ENCODE data around the gene RNU7-1. TPM values are rescaled to one million over a fixed set of nuclear protein-coding genes. Genes with fewer than 3 reads are reported as not detected.

RNU7-1 gene
- total RNA-seq, 4 donors from 2014 or later = not detected

GRCh38 chr12:6975297-6976032 lies 31.8 kb downstream of the RNU7-1 start:
- no peak overlapping the region for H3K4me3 ChIP-seq
- H3K27me3 ChIP-seq = no peaks in the 10 kb centered on the region
- H3K4me1 ChIP-seq = peaks cover 5 to 13% (median 7%) of the 10 kb centered on the region in 4 donors
- H3K27ac ChIP-seq = no peak overlapping the region
- TF ChIP-seq, protein P1, sequence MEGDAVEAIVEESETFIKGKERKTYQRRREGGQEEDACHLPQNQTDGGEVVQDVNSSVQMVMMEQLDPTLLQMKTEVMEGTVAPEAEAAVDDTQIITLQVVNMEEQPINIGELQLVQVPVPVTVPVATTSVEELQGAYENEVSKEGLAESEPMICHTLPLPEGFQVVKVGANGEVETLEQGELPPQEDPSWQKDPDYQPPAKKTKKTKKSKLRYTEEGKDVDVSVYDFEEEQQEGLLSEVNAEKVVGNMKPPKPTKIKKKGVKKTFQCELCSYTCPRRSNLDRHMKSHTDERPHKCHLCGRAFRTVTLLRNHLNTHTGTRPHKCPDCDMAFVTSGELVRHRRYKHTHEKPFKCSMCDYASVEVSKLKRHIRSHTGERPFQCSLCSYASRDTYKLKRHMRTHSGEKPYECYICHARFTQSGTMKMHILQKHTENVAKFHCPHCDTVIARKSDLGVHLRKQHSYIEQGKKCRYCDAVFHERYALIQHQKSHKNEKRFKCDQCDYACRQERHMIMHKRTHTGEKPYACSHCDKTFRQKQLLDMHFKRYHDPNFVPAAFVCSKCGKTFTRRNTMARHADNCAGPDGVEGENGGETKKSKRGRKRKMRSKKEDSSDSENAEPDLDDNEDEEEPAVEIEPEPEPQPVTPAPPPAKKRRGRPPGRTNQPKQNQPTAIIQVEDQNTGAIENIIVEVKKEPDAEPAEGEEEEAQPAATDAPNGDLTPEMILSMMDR (IDR thresholded peaks at IDR 0.05) = no peak
- no peak for TF ChIP-seq EP300 (IDR thresholded peaks at IDR 0.05; ENCODE audit: low read depth)
- no peak for TF ChIP-seq POLR2AphosphoS5 (IDR thresholded peaks at IDR 0.05)
- TF ChIP-seq POLR2A (IDR thresholded peaks at IDR 0.05) = no peak
- no peak for DNase-seq
- no peaks in the 10 kb centered on the region for H3K9me3 ChIP-seq
- H3K36me3 ChIP-seq = peaks cover 0 to 35% (median 13%) of the 10 kb centered on the region in 4 donors
- 87 to 92% methylated on average over 2 of the region's 2 CpGs for WGBS, 2 donors (ENCODE audit: low coverage in 1 of 2)
- in situ Hi-C loops (cut with MboI; ENCODE audit: low pct_ligation_motif_present in 1 of 4, low pct_unique_long_range_greater_than_20kb in 1 of 4, low sequenced_read_pairs in 3 of 4) (no loop called here), intact Hi-C loops (cut with DNase I; ENCODE audit: low total_unique reads) (no loop called here)

- intact Hi-C loops (cut with DNase I; ENCODE audit: low total_unique reads) = no loop called here
- Histone ChIP-seq H3K4me3 (no peak overlapping the region), H3K27ac (no peak overlapping the region), H3K9me3 (no peaks in the 10 kb centered on the region), H3K4me1 (no peaks in the 10 kb centered on the region), H3K36me3 (peaks cover 0 to 53% (median 22%) of the 10 kb centered on the region in 4 donors), H3K27me3 (no peaks in the 10 kb centered on the region)
- in situ Hi-C loops (cut with MboI; ENCODE audit: low pct_ligation_motif_present in 1 of 4, low pct_unique_long_range_greater_than_20kb in 1 of 4, low sequenced_read_pairs in 3 of 4) = no loop called here
- TF ChIP-seq, protein P1 (IDR thresholded peaks at IDR 0.05) = no peak
- TF ChIP-seq EP300 (IDR thresholded peaks at IDR 0.05; ENCODE audit: low read depth) (no peak), POLR2AphosphoS5 (IDR thresholded peaks at IDR 0.05) (no peak), POLR2A (IDR thresholded peaks at IDR 0.05) (no peak)
- DNase-seq = no peak
- WGBS, 2 donors (ENCODE audit: low coverage in 1 of 2) = 80 to 83% methylated on average over 1 to 10 of the region's 10 CpGs
These were observed 34.0 kb downstream of the RNU7-1 start for GRCh38 chr12:6977653-6978052.

GRCh38 chr12:6978188-6978587 lies 34.6 kb downstream of the RNU7-1 start:
- H3K36me3 ChIP-seq = peaks cover 0 to 56% (median 22%) of the 10 kb centered on the region in 4 donors
- no peak for DNase-seq
- H3K4me1 ChIP-seq = no peaks in the 10 kb centered on the region
- H3K27me3 ChIP-seq = no peaks in the 10 kb centered on the region
- H3K9me3 ChIP-seq = no peaks in the 10 kb centered on the region
- H3K27ac ChIP-seq = no peak overlapping the region
- WGBS, 2 donors (ENCODE audit: low coverage in 1 of 2) = 85 to 89% methylated on average over 6 of the region's 6 CpGs
- TF ChIP-seq, protein P1 (IDR thresholded peaks at IDR 0.05) = no peak
- TF ChIP-seq POLR2AphosphoS5 (IDR thresholded peaks at IDR 0.05) (no peak), EP300 (IDR thresholded peaks at IDR 0.05; ENCODE audit: low read depth) (no peak), POLR2A (IDR thresholded peaks at IDR 0.05) (no peak)
- in situ Hi-C loops (cut with MboI; ENCODE audit: low pct_ligation_motif_present in 1 of 4, low pct_unique_long_range_greater_than_20kb in 1 of 4, low sequenced_read_pairs in 3 of 4) = no loop called here
- H3K4me3 ChIP-seq = no peak overlapping the region
- intact Hi-C loops (cut with DNase I; ENCODE audit: low total_unique reads) = no loop called here

GRCh38 chr12:6978611-6979011 lies 35.0 kb downstream of the RNU7-1 start:
- TF ChIP-seq, protein P1 (IDR thresholded peaks at IDR 0.05) = no peak
- TF ChIP-seq EP300 (IDR thresholded peaks at IDR 0.05; ENCODE audit: low read depth) (no peak), POLR2A (IDR thresholded peaks at IDR 0.05) (no peak), POLR2AphosphoS5 (IDR thresholded peaks at IDR 0.05) (no peak)
- WGBS, 2 donors (ENCODE audit: low coverage in 1 of 2) = 67 to 77% methylated on average over 2 to 3 of the region's 3 CpGs
- no peaks in the 10 kb centered on the region for H3K9me3 ChIP-seq
- H3K4me1 ChIP-seq = no peaks in the 10 kb centered on the region
- intact Hi-C loops (cut with DNase I; ENCODE audit: low total_unique reads) = no loop called here
- no peak overlapping the region for H3K4me3 ChIP-seq
- no peak overlapping the region for H3K27ac ChIP-seq
- H3K27me3 ChIP-seq = no peaks in the 10 kb centered on the region
- in situ Hi-C loops (cut with MboI; ENCODE audit: low pct_ligation_motif_present in 1 of 4, low pct_unique_long_range_greater_than_20kb in 1 of 4, low sequenced_read_pairs in 3 of 4) = no loop called here
- peaks cover 0 to 56% (median 22%) of the 10 kb centered on the region in 4 donors for H3K36me3 ChIP-seq
- DNase-seq = no peak

Data from transverse colon (tissue), 4 donors.